ENCODE data around the gene RIMS1.

Gene RIMS1

GRCh38 chr6:72048080-72048479, 161.7 kb downstream of the RIMS1 start:
- H3K4me3 ChIP-seq (ENCODE audit: low read depth, low read length), result no peak overlapping the region
- TF ChIP-seq CTCF (IDR thresholded peaks at IDR 0.05; ENCODE audit: low read depth, low read length), result no peak

GRCh38 chr6:72049376-72049775, 163.0 kb downstream of the RIMS1 start:
- no peak for TF ChIP-seq CTCF (IDR thresholded peaks at IDR 0.05; ENCODE audit: low read depth, low read length)
- no peak overlapping the region for H3K4me3 ChIP-seq (ENCODE audit: low read depth, low read length)

GRCh38 chr6:72061286-72061685, 174.9 kb downstream of the RIMS1 start:
- TF ChIP-seq CTCF (IDR thresholded peaks at IDR 0.05; ENCODE audit: low read depth, low read length), result no peak
- H3K4me3 ChIP-seq (ENCODE audit: low read depth, low read length), result no peak overlapping the region

- H3K4me3 ChIP-seq (ENCODE audit: low read depth, low read length), result no peak overlapping the region
- no peak for TF ChIP-seq CTCF (IDR thresholded peaks at IDR 0.05; ENCODE audit: low read depth, low read length)
Measured at GRCh38 chr6:72064399-72064975, 178.1 kb downstream of the RIMS1 start.

- no peak for TF ChIP-seq CTCF (IDR thresholded peaks at IDR 0.05; ENCODE audit: low read depth, low read length)
- no peak overlapping the region for H3K4me3 ChIP-seq (ENCODE audit: low read depth, low read length)
Measured at GRCh38 chr6:72078096-72078495, 191.7 kb downstream of the RIMS1 start.

GRCh38 chr6:72080260-72080941, 194.1 kb downstream of the RIMS1 start:
- H3K4me3 ChIP-seq (ENCODE audit: low read depth, low read length), result no peak overlapping the region
- no peak for TF ChIP-seq CTCF (IDR thresholded peaks at IDR 0.05; ENCODE audit: low read depth, low read length)

- H3K4me3 ChIP-seq (ENCODE audit: low read depth, low read length), result no peak overlapping the region
- no peak for TF ChIP-seq CTCF (IDR thresholded peaks at IDR 0.05; ENCODE audit: low read depth, low read length)
Measured at GRCh38 chr6:72081871-72082270, 195.5 kb downstream of the RIMS1 start.

All from WI38 (cell line).